GM10248 (cell line): ENCODE data around the gene TMC7.

ENCODE experiments used
- CTCF ChIA-PET: fragments of 300-600 bp; sonication (Branson Sonifier 250); formaldehyde crosslinking; extraction: SDS; loops from one replicate; lab custom pipeline; 2021; ENCODE audit warnings: antibody characterized with exemption; lab: Yijun Ruan, JAX
- POLR2A ChIA-PET: fragments of 350-650 bp; sonication (Branson Sonifier 250); formaldehyde crosslinking; extraction: SDS; loops from one replicate; lab custom pipeline; 2020; ENCODE audit warnings: antibody characterized with exemption; lab: Yijun Ruan, JAX
- DNase-seq: peaks from one replicate; pipeline ENCODE4 v3.0.0; 2012; ENCODE audit errors: extremely low spot score
- CTCF ChIP-seq: IDR thresholded peaks from 2 replicates; pipeline ENCODE4 v1.5.1; 2012; ENCODE audit warnings: mild to moderate bottlenecking, low read depth; ENCODE audit errors: extremely low read depth, missing control alignments, control extremely low read depth

The TMC7 gene

GRCh38 chr16:18999045-18999393 is 15.3 kb downstream of the TMC7 start:
- CTCF ChIA-PET = no interaction called here
- no peak for TF ChIP-seq CTCF
- DNase-seq = no peak
- POLR2A ChIA-PET = no interaction called here

DNA sequence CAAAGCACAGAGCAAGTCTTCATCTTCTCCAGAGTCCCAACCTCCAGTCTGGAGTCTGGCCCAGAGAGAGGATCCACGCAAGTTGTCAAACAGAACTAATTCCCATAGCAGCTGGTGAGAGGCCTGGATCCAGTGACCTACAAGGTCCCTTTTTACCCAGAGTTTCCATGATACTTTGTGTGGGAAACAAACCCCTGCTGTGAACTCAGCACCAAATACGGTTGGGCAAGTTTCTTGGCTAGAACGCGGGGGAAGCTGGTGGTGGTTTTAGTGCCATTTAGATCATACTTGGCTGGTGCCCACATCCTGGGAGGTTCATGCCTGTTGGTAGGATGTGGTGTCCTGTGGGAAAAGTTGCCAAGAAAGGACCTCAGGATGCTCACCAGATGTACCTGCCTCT is 18.1 kb downstream of the TMC7 start:
- POLR2A ChIA-PET = no interaction called here
- CTCF ChIA-PET = no interaction called here
- TF ChIP-seq CTCF = no peak

GRCh38 chr16:19003935-19004334 is 20.2 kb downstream of the TMC7 start:
- POLR2A ChIA-PET = interaction anchor here (0.6 kb wide), 1 partner anchor 42 kb away, joined by 5 read pairs; no protein-coding TSS in a partner anchor
- DNase-seq = no peak
- TF ChIP-seq CTCF = no peak
- CTCF ChIA-PET = no interaction called here

More for the DNA sequence above, 18.1 kb downstream of the TMC7 start:
- DNase-seq = no peak

DNA sequence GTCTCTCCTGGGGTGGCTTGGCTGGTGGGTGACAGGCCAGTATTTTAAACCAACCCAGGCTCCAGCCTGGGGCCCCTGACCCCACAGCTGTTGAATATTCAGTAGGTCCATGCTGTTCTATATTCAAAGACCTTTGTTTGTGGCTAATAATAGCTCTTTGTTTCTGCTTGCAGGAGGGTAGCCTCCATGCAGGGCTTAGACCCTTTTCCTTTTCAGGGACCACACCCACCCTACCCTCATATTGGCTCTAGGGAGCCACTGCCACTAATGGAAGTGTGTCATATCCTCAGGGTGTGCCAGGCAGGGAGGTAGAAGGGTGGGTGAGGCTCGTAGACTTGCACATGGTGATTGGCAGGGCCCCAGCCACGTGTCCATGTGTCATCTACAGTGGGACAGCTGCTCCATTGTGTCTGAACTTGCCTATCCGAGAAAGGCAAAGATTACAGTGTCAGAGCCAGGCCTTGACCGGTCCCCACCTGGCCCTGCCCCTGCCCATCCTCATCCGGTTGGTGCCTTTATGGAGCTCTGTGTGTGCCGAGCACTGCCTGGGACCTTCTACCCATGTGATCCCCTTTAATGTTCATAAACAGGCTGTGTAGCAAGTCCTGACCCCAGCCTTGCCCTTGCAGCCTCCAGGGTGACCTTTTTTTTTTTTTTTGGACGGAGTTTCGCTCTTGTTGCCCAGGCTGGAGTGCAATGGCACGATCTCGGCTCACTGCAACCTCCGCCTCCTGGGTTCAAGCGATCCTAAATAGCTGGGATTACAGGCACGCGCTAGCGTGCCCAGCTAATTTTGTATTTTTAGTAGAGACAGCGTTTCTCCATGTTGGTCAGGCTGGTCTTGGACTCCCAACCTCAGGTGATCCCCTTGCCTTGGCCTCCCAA is 22.1 kb downstream of the TMC7 start:
- DNase-seq = no peak
- CTCF ChIA-PET = no interaction called here
- POLR2A ChIA-PET = no interaction called here
- no peak for TF ChIP-seq CTCF

GRCh38 chr16:19006446-19007315 is 22.9 kb downstream of the TMC7 start:
- TF ChIP-seq CTCF = no peak
- ChIA-PET POLR2A (no interaction called here), CTCF (no interaction called here)
- no peak for DNase-seq
